ENCODE measurements around the gene DCAF17. TPM values are rescaled to one million over a fixed set of nuclear protein-coding genes. Genes with fewer than 3 reads are reported as not detected.

DCAF17 gene
- total and polyA plus RNA-seq, 2 of the 13 experiments (the other 11 are each of a cell fraction or from before 2014, with no cell fraction given): 13.7 to 30.0 TPM

- TF ChIP-seq, protein P1, sequence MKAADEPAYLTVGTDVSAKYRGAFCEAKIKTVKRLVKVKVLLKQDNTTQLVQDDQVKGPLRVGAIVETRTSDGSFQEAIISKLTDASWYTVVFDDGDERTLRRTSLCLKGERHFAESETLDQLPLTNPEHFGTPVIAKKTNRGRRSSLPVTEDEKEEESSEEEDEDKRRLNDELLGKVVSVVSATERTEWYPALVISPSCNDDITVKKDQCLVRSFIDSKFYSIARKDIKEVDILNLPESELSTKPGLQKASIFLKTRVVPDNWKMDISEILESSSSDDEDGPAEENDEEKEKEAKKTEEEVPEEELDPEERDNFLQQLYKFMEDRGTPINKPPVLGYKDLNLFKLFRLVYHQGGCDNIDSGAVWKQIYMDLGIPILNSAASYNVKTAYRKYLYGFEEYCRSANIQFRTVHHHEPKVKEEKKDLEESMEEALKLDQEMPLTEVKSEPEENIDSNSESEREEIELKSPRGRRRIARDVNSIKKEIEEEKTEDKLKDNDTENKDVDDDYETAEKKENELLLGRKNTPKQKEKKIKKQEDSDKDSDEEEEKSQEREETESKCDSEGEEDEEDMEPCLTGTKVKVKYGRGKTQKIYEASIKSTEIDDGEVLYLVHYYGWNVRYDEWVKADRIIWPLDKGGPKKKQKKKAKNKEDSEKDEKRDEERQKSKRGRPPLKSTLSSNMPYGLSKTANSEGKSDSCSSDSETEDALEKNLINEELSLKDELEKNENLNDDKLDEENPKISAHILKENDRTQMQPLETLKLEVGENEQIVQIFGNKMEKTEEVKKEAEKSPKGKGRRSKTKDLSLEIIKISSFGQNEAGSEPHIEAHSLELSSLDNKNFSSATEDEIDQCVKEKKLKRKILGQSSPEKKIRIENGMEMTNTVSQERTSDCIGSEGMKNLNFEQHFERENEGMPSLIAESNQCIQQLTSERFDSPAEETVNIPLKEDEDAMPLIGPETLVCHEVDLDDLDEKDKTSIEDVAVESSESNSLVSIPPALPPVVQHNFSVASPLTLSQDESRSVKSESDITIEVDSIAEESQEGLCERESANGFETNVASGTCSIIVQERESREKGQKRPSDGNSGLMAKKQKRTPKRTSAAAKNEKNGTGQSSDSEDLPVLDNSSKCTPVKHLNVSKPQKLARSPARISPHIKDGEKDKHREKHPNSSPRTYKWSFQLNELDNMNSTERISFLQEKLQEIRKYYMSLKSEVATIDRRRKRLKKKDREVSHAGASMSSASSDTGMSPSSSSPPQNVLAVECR (CRISPR knock-in tag; IDR thresholded peaks at IDR 0.05; ENCODE audit: borderline replicate concordance): no peak
- no peak for TF ChIP-seq HDAC1 (CRISPR knock-in tag; IDR thresholded peaks at IDR 0.05)
- no peak for TF ChIP-seq FOXA1 (IDR thresholded peaks at IDR 0.05)
- TF ChIP-seq FOXA1 (CRISPR knock-in tag; IDR thresholded peaks at IDR 0.05): 0 out of 2 replicates have a peak, but pooled peaks have one; percentile 8
Observed at GRCh38 chr2:171432206-171432968, 1.6 kb upstream of the DCAF17 start (continued).

- DNase-seq (ENCODE audit: low spot score) (peak; percentile 83), ATAC-seq (peak; percentile 25), FAIRE-seq (no peak)
- peak overlapping the region; percentile 50 for H2AFZ ChIP-seq (ENCODE audit: low read length)
- peaks cover 0 to 11% of the 10 kb centered on the region in 2 experiments; a peak in 4 of 5 replicates for H3K36me3 ChIP-seq (replicated peaks in 1 of 2; ENCODE audit: control insufficient read depth in 1 of 2, insufficient read depth in 2 of 2, low read length in 2 of 2)
- H3K9ac ChIP-seq (ENCODE audit: insufficient read depth, low read depth, low read length): peak overlapping the region; percentile 97
- H3K4me1 ChIP-seq (ENCODE audit: insufficient read depth, low read length): peaks cover 75% of the 10 kb centered on the region
- peak overlapping the region; percentile 87 for H3K27ac ChIP-seq (ENCODE audit: extremely low read length, insufficient read depth, low read length)
- ChIA-PET CTCF (ENCODE audit: low intra/inter-chr PET ratio, low total read pairs) (no interaction called here), POLR2A (interaction anchor here (0.8 to 4.2 kb wide), 20 partner anchors 9 to 721 kb away, joined by 3 to 21 read pairs (median 4); partner anchors contain the start of gene GORASP2)
- in situ Hi-C loops (cut with HindIII; ENCODE audit: extremely low pct_ligation_motif_present, low pct_unique_long_range_greater_than_20kb) (no loop called here), intact Hi-C loops (cut with micrococcal nuclease; ENCODE audit: unreplicated experiment) (loop anchor here (1.0 to 5.0 kb wide), 2 partner anchors 271 to 505 kb away; partner anchors contain the start of gene TLK1)
- no peaks in the 10 kb centered on the region for H3K9me3 ChIP-seq (ENCODE audit: low read length)
- H3K4me2 ChIP-seq (ENCODE audit: low read depth, low read length): peak overlapping the region; percentile 99
- TSS peak; percentile 77 for BruUV-seq (replicated peaks)
- WGBS (ENCODE audit: low lambda C conversion rate): under 1% methylated on average over 20 of the region's 20 CpGs
- no peaks in the 10 kb centered on the region for H4K20me1 ChIP-seq (ENCODE audit: insufficient read depth, low read length)
- H3K4me3 ChIP-seq (replicated peaks in 1 of 3; ENCODE audit: insufficient read depth in 1 of 3, low read depth in 2 of 3, low read length in 3 of 3): peak overlapping the region; percentile 71 to 90 (median 76)
- H3K27me3 ChIP-seq (ENCODE audit: control insufficient read depth in 1 of 2, insufficient read depth in 2 of 2, low read length in 2 of 2): no peaks in the 10 kb centered on the region; a peak in 1 of 5 replicates
- peaks cover 75% of the 10 kb centered on the region for H3K79me2 ChIP-seq (ENCODE audit: insufficient read depth, low read length)
- TF ChIP-seq YEATS2 (CRISPR knock-in tag; IDR thresholded peaks at IDR 0.05; ENCODE audit: borderline replicate concordance): 0 out of 2 replicates have a peak, but pooled peaks have one; percentile 13
- 0 out of 2 replicates have a peak, but pooled peaks have one; percentile 11 for TF ChIP-seq ZNF136 (CRISPR knock-in tag; IDR thresholded peaks at IDR 0.05; ENCODE audit: low read depth)
- no peak for TF ChIP-seq HNRNPUL1 (IDR thresholded peaks at IDR 0.05; ENCODE audit: low read depth, low read length)
- TF ChIP-seq ZMYM4 (CRISPR knock-in tag; IDR thresholded peaks at IDR 0.05): peak; percentile 60; the same call in 1 of the 2 replicates
- no peak; the same call in 1 of the 2 replicates for TF ChIP-seq ZNF704 (CRISPR knock-in tag; IDR thresholded peaks at IDR 0.05; ENCODE audit: borderline replicate concordance)
- no peak for TF ChIP-seq ZNF232 (CRISPR knock-in tag; IDR thresholded peaks at IDR 0.05; ENCODE audit: borderline replicate concordance)
- no peak for TF ChIP-seq ZNF512 (CRISPR knock-in tag; IDR thresholded peaks at IDR 0.05)
Observed at GRCh38 chr2:171432969-171433762, 860 bp upstream of the DCAF17 start.
